ENCODE data around the gene CTIF. TPM values are rescaled to one million over a fixed set of nuclear protein-coding genes. Genes with fewer than 3 reads are reported as not detected.
"Not testable (repeated sequence)": the region's sequence is repeated elsewhere in the genome, so short reads cannot be mapped to it uniquely, and the experiment has no call there.

CTIF gene
- polyA plus RNA-seq, 1 donor from 2014 or later: 50.2 TPM

- Histone ChIP-seq H3F3A (ENCODE audit: insufficient read depth, low read length, poor library complexity, severe bottlenecking) (no peaks in the 10 kb centered on the region), H3K36me3 (ENCODE audit: insufficient read depth, low read length) (no peaks in the 10 kb centered on the region), H3K27ac (ENCODE audit: low read length) (no peak overlapping the region), H4K20me1 (ENCODE audit: insufficient read depth) (no peaks in the 10 kb centered on the region), H3K4me3 (ENCODE audit: low read length) (no peak overlapping the region), H2AFZ (ENCODE audit: low read depth, low read length) (no peak overlapping the region), H3K9ac (ENCODE audit: low read length) (no peak overlapping the region), H3K9me2 (ENCODE audit: insufficient read depth, low read length) (no peaks in the 10 kb centered on the region), H3K9me3 (ENCODE audit: low read length) (no peaks in the 10 kb centered on the region), H3K79me2 (replicated peaks; ENCODE audit: insufficient read depth, low read length) (no peaks in the 10 kb centered on the region), H3K4me2 (ENCODE audit: low read length) (no peak overlapping the region), H3K27me3 (ENCODE audit: insufficient read depth, low read depth, low read length) (no peaks in the 10 kb centered on the region)
- TF ChIP-seq TAF1 (IDR thresholded peaks at IDR 0.05; ENCODE audit: low read depth) (no peak), RAD21 (conservative IDR thresholded peaks at IDR 0.05) (no peak), POLR2AphosphoS5 (IDR thresholded peaks at IDR 0.05) (no peak), EZH2 (IDR thresholded peaks at IDR 0.05; ENCODE audit: borderline replicate concordance, insufficient read depth, low read length, poor library complexity, severe bottlenecking) (no peak), EP300 (conservative IDR thresholded peaks at IDR 0.05; ENCODE audit: poor library complexity, severe bottlenecking) (no peak), MXI1 (conservative IDR thresholded peaks at IDR 0.05; ENCODE audit: poor library complexity, severe bottlenecking) (no peak), SMC3 (conservative IDR thresholded peaks at IDR 0.05; ENCODE audit: poor library complexity) (no peak)
- TF ChIP-seq, protein P1, sequence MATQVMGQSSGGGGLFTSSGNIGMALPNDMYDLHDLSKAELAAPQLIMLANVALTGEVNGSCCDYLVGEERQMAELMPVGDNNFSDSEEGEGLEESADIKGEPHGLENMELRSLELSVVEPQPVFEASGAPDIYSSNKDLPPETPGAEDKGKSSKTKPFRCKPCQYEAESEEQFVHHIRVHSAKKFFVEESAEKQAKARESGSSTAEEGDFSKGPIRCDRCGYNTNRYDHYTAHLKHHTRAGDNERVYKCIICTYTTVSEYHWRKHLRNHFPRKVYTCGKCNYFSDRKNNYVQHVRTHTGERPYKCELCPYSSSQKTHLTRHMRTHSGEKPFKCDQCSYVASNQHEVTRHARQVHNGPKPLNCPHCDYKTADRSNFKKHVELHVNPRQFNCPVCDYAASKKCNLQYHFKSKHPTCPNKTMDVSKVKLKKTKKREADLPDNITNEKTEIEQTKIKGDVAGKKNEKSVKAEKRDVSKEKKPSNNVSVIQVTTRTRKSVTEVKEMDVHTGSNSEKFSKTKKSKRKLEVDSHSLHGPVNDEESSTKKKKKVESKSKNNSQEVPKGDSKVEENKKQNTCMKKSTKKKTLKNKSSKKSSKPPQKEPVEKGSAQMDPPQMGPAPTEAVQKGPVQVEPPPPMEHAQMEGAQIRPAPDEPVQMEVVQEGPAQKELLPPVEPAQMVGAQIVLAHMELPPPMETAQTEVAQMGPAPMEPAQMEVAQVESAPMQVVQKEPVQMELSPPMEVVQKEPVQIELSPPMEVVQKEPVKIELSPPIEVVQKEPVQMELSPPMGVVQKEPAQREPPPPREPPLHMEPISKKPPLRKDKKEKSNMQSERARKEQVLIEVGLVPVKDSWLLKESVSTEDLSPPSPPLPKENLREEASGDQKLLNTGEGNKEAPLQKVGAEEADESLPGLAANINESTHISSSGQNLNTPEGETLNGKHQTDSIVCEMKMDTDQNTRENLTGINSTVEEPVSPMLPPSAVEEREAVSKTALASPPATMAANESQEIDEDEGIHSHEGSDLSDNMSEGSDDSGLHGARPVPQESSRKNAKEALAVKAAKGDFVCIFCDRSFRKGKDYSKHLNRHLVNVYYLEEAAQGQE (IDR thresholded peaks at IDR 0.05; ENCODE audit: borderline replicate concordance): no peak
- TF ChIP-seq, protein P2, sequence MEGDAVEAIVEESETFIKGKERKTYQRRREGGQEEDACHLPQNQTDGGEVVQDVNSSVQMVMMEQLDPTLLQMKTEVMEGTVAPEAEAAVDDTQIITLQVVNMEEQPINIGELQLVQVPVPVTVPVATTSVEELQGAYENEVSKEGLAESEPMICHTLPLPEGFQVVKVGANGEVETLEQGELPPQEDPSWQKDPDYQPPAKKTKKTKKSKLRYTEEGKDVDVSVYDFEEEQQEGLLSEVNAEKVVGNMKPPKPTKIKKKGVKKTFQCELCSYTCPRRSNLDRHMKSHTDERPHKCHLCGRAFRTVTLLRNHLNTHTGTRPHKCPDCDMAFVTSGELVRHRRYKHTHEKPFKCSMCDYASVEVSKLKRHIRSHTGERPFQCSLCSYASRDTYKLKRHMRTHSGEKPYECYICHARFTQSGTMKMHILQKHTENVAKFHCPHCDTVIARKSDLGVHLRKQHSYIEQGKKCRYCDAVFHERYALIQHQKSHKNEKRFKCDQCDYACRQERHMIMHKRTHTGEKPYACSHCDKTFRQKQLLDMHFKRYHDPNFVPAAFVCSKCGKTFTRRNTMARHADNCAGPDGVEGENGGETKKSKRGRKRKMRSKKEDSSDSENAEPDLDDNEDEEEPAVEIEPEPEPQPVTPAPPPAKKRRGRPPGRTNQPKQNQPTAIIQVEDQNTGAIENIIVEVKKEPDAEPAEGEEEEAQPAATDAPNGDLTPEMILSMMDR (IDR thresholded peaks at IDR 0.05; ENCODE audit: poor library complexity, severe bottlenecking): no peak
Measured at GRCh38 chr18:48502906-48503305, 35.9 kb upstream of the CTIF start.

DNA sequence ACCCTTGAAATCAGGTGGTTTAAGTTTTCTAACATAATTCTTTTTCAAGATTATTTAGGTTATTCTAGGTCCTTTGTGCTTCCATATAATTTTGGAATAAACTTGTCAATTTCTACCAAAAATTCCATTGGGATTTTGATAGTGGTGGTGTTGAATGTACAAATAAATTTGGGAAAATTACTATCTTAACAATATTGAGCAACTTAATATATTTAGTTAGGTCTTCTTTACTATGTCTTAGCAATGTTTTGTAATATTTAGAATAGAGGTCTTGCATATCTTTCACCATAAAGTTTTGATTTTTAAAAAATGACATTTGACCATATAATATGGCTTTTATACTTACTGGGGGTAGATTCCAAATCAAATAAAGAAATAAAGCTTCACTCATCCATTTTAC is 34.0 kb upstream of the CTIF start:
- Histone ChIP-seq H3K36me3 (ENCODE audit: insufficient read depth, low read length) (no peaks in the 10 kb centered on the region), H3K9ac (ENCODE audit: low read length) (no peak overlapping the region), H3K9me2 (ENCODE audit: insufficient read depth, low read length) (no peaks in the 10 kb centered on the region), H3K4me3 (ENCODE audit: low read length) (no peak overlapping the region), H3K27me3 (ENCODE audit: insufficient read depth, low read depth, low read length) (no peaks in the 10 kb centered on the region), H3F3A (ENCODE audit: insufficient read depth, low read length, poor library complexity, severe bottlenecking) (no peaks in the 10 kb centered on the region), H2AFZ (ENCODE audit: low read depth, low read length) (no peak overlapping the region), H3K4me2 (ENCODE audit: low read length) (no peak overlapping the region), H3K79me2 (replicated peaks; ENCODE audit: insufficient read depth, low read length) (no peaks in the 10 kb centered on the region), H3K9me3 (ENCODE audit: low read length) (no peaks in the 10 kb centered on the region), H4K20me1 (ENCODE audit: insufficient read depth) (no peaks in the 10 kb centered on the region), H3K27ac (ENCODE audit: low read length) (no peak overlapping the region)
- TF ChIP-seq TAF1 (IDR thresholded peaks at IDR 0.05; ENCODE audit: low read depth) (no peak), POLR2AphosphoS5 (IDR thresholded peaks at IDR 0.05) (no peak), SMC3 (conservative IDR thresholded peaks at IDR 0.05; ENCODE audit: poor library complexity) (no peak), MXI1 (conservative IDR thresholded peaks at IDR 0.05; ENCODE audit: poor library complexity, severe bottlenecking) (no peak), EZH2 (IDR thresholded peaks at IDR 0.05; ENCODE audit: borderline replicate concordance, insufficient read depth, low read length, poor library complexity, severe bottlenecking) (no peak), RAD21 (conservative IDR thresholded peaks at IDR 0.05) (no peak), EP300 (conservative IDR thresholded peaks at IDR 0.05; ENCODE audit: poor library complexity, severe bottlenecking) (no peak)
- TF ChIP-seq, protein P1 (IDR thresholded peaks at IDR 0.05; ENCODE audit: borderline replicate concordance): no peak
- TF ChIP-seq, protein P2 (IDR thresholded peaks at IDR 0.05; ENCODE audit: poor library complexity, severe bottlenecking): no peak

DNA sequence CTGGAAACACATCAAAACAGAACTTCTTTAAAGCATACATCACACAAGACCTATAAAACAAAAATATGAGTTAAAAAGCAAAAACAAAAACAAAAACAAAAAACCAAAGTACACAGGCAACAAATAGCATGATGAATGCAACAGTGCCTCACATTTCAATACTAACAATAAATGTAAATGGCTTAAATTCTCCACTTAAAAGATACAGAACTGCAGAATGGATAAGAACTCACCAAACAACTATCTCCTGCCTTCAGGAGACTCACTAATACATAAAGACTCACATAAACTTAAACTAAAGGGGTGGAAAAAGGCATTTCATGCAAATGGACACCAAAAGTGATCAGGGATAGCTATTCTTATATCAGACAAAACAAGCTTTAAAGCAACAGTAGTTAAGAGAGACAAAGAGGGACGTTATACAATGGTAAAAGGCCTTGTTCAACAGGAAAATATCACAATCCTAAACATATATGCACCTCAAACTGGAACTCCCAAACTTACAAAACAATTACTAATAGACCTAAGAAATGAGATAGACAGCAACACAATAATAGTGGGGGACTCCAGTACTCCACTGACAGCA is 31.8 kb upstream of the CTIF start:
- not testable (repeated sequence) for H3K36me3 ChIP-seq (ENCODE audit: insufficient read depth, low read length); H4K20me1 ChIP-seq (ENCODE audit: insufficient read depth); H3K9me2 ChIP-seq (ENCODE audit: insufficient read depth, low read length); H3F3A ChIP-seq (ENCODE audit: insufficient read depth, low read length, poor library complexity, severe bottlenecking); H2AFZ ChIP-seq (ENCODE audit: low read depth, low read length); H3K4me2 ChIP-seq (ENCODE audit: low read length); H3K27me3 ChIP-seq (ENCODE audit: insufficient read depth, low read depth, low read length); H3K4me3 ChIP-seq (ENCODE audit: low read length); H3K79me2 ChIP-seq (replicated peaks; ENCODE audit: insufficient read depth, low read length); H3K27ac ChIP-seq (ENCODE audit: low read length); H3K9me3 ChIP-seq (ENCODE audit: low read length); H3K9ac ChIP-seq (ENCODE audit: low read length)

All from neural cell (in vitro differentiated cells).